NCI-H510A treated with DMSO at 0.1 percent for 48 hours (cell line): ENCODE measurements around the gene RALGAPB.
"Not testable (repeated sequence)": the region's sequence is repeated elsewhere in the genome, so short reads cannot be mapped to it uniquely, and the experiment has no call there.

Experiments
- DNase-seq: peaks from one replicate; lab custom pipeline; 2025; lab: John Stamatoyannopoulos, UW

The RALGAPB gene

GRCh38 chr20:38472513-38473366 lies at the start of gene RALGAPB:
Gene RALGAPB, plus strand, starts transcription at chr20:38472843. Its CDS starts 15,590 bp downstream, at chr20:38488433.
- DNase-seq: peak; percentile 97

DNA sequence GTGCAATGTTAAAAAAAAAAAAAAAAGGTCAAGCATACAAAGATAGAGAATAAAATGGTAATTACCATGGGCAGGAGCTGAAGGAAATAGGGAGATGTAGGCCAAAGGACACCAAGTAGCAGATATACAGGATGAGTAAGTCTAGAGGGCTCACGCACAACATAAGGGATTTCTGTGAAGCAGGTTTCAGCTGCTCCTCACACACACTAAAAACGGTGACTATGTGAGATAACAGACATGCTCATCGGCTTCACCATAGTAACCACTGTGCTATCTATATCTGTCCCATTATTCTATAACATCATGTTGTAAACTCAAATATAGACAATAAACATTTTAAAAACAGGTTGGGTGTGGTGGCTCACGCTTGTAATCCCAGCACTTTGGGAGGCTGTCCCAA lies 49.1 kb upstream of the RALGAPB start:
- DNase-seq: no peak

DNA sequence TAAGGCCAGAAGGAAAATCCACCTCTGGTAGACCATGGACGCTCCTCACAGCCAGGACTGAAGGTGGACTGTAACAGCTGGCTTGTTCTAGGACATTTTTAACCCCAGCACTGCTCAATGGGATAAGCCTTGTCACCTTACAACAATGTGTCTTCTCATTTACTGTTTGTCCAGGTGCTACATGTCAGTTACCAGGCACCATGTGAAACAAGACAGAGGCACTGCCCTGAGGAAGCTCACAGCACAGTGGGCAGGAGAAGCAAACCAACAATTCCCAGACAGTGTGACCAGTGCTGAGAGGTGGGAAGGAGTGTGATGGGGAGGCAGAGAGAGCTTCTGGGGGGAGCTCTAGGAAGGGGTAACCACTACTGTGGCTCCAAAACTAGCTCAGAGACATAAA lies 48.2 kb upstream of the RALGAPB start:
- no peak for DNase-seq

- DNase-seq: no peak
Measured at GRCh38 chr20:38426006-38426897, 46.4 kb upstream of the RALGAPB start.

DNA sequence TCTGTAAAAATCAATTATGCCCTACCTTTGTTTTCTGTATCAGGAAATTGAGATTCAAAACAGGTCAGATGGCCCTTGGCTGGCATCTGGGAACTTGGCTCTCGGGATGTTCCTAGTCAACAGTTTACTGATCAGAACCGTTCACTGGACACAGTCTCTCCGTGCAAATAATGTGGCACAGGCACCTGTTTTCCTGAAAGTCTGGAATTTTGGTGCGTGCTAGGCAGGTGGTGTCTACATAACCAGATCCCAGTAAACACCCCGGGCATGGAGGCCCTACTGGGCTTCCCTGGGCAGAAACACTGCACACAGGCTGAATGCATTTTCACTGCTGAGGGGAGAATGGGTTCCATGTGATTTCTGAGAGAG lies 45.0 kb upstream of the RALGAPB start:
- DNase-seq: no peak

DNA sequence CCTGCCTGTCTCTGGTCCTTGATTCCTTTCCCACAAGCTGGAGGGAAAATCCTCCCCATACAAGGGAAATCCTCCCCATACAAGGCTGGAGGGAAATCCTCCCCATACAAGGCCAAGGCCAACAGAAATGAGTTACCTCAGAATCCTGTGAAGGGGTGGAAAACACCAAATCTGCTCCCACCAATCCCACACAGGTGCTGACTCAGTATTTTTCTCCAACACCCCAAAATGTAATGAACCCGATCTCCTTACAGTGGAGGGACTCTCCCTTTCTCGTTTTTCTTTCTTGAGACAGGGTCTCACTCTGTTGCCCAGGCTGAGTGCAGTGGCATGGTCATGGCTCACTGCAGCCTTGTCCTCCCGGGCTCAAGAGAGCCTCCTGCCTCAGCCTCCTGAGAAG lies 43.8 kb upstream of the RALGAPB start:
- DNase-seq: no peak

DNA sequence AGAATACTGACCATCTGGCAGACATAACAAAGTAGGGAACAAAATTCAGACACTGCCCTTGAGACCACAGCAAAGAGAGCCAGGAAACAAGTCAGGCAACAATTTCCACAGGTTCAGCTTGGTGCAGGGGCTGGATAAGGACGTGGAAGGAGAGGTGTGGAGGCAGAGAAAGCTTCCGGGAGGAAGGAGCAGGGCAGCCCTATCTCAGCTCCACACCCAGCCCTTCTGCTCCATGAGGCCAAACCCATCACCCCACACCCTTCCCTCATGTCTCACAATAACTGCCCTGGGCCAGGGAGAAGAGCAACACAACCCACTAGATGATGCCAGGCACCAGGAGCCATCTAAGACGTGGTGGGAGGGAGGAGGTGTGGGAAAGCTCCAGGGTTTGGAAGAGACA lies 43.3 kb upstream of the RALGAPB start:
- DNase-seq: no peak

DNA sequence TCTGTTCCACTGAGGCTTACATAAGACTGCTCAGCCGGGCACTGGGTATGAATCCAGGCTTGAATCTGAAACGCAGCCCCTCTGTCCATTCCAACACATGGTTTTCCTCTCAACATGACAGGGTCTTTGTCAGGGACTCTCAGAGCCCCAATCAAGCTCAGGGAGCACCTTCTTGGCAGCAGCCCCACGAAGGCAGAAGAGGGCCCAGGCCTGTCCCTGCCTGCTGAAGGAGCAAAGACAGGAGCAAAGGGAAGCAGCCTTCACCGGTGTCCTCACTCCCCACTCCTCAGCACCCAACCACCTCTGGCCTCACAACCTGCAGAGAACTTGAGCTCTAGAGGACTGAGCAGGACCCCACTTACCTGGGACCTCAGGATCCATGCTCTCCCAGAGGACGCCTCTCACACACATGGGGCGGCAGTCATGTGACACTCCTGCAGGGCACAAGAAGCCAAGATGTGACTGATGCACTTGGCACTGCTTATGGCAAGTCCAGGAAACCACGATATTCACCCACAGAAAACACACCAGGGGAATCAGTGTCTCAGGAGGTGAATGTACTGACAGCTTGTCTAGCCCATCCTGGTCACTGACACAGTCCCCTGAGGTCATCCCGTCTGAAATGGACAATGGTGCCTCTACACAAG lies 41.8 kb upstream of the RALGAPB start:
- no peak for DNase-seq

DNA sequence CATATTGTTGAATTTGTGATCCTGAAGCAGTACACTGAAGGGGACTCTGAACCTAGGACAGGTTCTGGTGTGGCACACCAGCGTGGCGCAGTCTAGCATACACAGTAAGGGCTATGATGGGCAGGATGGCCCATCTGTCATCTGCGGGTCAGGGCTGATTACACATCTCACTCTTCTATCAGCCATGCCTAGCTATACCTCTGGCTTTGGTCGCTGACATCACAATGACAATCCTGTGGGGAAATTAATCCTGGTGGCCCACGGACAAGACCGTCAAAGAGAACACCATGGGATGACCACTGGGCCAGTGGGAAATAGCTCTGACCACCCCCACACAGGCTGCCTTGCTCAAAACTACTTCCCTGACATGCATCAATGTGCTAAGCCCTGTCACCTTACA lies 40.4 kb upstream of the RALGAPB start:
- no peak for DNase-seq

- DNase-seq: not testable (repeated sequence)
Measured at GRCh38 chr20:38432870-38433269, 39.8 kb upstream of the RALGAPB start.

DNA sequence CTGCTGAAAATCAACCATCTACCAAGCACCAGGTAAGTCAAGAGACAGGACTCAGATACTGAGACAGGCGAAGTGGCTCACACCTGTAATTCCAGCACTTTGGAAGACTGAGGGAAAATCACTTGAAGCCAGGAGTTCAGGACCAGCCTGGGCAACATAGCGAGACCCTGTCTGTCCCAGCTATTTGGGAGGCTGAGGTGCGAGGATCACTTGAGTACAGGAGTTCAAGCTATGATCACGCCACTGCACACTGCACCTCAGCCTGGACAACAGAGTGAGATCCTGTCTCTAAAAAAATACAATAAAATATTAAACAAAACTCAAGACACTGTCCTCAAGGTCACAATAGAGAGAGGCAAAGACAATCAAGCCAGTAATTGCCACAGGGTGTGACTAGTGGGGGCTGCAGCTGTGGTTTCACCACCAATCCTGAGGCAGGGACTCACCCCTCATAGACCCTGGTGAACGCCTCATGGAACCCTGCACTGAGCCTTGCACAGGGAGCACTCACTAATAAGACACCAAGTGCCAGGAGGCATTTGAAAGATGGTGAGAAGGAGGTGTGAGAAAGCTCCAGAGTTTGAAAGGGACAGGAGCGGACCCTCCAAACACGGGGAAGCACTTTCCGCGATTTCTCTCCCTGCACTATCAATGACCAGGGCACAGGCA lies 39.2 kb upstream of the RALGAPB start:
- DNase-seq: no peak

GRCh38 chr20:38434301-38434741 lies 38.3 kb upstream of the RALGAPB start:
- no peak for DNase-seq

DNA sequence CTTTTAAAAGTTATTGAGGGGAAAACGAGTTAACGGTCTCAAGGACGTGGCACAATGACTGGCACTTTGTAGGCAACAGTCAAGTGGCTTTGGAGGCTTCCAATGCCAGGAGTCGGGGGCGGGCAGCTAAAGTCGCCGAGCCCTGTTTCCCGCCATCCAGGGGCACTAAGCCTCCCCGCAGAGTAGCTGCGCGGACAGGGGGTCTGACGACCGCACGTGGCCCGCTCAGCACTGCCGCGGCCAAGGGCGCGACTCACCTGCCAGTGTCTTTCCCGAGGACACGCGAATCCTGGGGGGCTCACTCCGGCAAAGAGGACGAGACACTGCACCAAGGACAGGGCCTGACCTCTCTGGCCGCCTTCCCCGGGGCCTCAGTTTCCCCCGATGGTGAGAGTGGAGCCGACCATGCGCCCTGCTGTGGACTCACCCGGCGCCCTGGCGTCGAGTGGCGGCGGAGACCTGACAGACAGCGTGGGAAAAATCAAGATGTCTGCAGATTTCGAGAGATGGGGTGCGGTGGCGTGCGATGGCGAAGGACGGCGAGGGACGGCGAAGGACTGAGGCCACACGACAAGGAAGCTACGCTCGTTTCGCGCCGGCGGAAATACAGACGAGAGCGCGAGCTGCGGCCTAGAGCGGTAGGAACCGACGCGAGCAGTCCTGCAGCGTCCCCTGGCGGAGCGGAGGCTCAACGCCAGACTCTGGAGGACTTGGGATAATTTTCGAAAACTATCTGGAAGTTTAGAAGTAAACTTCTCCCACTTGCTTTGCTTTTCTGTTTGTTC lies 37.7 kb upstream of the RALGAPB start, which contains the start of gene SNHG17:
Gene SNHG17 (minus strand): TSS at position 559 of the 785 bp plus-strand sequence.
- peak; percentile 86 for DNase-seq

DNA sequence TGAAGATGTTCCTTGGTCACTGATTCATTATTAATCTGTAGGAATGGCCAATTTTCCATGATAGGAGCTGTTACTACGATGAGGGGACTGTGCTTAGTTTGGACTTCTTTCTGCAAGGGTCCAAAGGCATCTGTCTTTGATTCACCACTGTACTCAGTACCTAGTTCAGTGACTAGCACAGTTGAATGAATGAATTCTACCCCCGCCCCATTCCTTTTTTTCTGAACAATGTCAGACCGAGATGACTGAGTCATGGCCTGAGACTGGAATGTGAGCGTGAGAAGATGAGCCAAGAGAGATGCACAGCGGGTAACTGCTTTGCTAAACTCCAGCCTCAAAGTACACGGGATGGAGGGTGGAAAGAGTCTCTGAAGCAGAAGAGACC lies 37.1 kb upstream of the RALGAPB start:
- DNase-seq: no peak

DNA sequence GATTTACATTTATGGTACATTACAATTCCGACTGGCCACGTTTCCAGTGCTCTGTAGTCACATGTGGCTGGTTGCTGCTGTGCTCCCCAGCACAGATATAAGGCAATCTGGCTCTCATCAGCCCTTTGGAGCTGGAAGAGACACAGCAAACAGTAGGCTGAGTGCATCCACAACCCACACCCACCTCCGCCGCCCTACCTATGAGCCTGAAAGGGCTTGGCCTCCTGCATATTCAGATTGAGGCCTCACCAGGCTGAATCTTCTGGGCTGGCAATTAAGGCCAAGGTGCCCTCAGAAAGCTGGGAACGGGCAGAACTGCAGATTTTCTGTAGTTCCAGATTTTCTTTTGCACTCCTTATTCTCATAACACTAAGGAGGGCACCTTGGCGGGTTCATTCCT lies 34.8 kb upstream of the RALGAPB start:
- DNase-seq: no peak

DNA sequence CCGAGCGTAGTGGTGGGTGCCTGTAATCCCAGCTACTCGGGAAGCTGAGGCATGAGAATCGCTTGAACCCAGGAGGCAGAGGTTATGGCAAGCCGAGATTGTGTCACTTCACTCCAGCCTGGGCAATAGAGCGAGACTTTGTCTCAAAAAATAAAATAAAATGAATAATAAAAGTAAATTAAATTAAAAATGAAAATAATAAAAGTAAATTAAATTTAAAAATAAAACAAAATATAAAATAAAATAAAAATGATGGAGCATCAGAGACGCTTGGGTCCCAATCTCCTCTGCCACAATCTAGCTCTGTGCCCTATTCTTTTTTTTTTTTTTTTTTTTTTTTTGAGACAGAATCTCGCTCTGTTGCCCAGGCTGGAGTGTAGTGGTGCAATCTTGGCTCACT lies 31.5 kb upstream of the RALGAPB start:
- not testable (repeated sequence) for DNase-seq

- DNase-seq: no peak
Measured at GRCh38 chr20:38441916-38442315, 30.7 kb upstream of the RALGAPB start.

DNA sequence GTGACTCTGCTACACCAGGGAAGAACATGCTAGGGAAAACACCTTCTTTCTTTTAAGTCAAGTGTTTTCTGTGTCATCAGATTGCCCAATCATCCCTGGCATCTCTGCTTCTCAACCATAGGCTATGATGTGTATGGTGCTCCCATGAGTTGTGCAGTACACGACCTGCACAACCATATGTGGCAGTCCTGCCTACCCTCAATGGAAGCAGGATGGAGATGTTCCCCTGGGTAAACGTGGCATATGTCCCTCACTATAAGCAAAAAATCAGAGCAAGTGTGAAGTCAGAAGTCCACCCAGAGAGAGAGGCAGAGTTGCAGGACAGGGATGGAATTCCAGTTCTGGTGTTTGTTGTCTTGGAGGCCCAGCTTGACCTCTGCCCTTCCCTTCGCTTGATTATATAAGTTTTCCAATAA lies 27.3 kb upstream of the RALGAPB start:
- DNase-seq: no peak

- DNase-seq: no peak
Measured at GRCh38 chr20:38445901-38446425, 26.7 kb upstream of the RALGAPB start.

- peak; percentile 73 for DNase-seq
Measured at GRCh38 chr20:38446441-38447209, 26.0 kb upstream of the RALGAPB start.
